H9 (cell line): ENCODE measurements around the gene DPP6. TPM values are rescaled to one million over a fixed set of nuclear protein-coding genes. Genes with fewer than 3 reads are reported as not detected.

Experiments used
- DNase-seq: peaks from one replicate; pipeline ENCODE4 v3.0.0-alpha.2; 2017
- H2AFZ ChIP-seq: one replicate; pipeline ENCODE4 v1.6.1; 2013; ENCODE audit warnings: mild to moderate bottlenecking, low read length, control low read depth, moderate library complexity
- H2AK5ac ChIP-seq: 2 replicates; pipeline ENCODE4 v1.6.1; 2013; ENCODE audit warnings: low read length, control low read depth, mixed read lengths; ENCODE audit not compliant: insufficient read length
- H2BK120ac ChIP-seq: one replicate; pipeline ENCODE4 v1.6.1; 2013; ENCODE audit warnings: low read depth, mild to moderate bottlenecking, low read length, control low read depth, inconsistent platforms; ENCODE audit not compliant: poor library complexity, severe bottlenecking
- H2BK12ac ChIP-seq: 2 replicates; pipeline ENCODE4 v1.6.1; 2013; ENCODE audit warnings: low read length, control low read depth, mixed read lengths, low read depth; ENCODE audit not compliant: insufficient read length
- H2BK15ac ChIP-seq: 2 replicates; pipeline ENCODE4 v1.6.1; 2013; ENCODE audit warnings: low read depth, low read length, control low read depth
- H2BK20ac ChIP-seq: one replicate; pipeline ENCODE4 v1.6.1; 2013; ENCODE audit warnings: low read depth, mild to moderate bottlenecking, low read length, control low read depth, inconsistent platforms; ENCODE audit not compliant: poor library complexity, severe bottlenecking
- H2BK5ac ChIP-seq: 2 replicates; pipeline ENCODE4 v1.6.1; 2013; ENCODE audit warnings: low read length, control low read depth, mixed read lengths; ENCODE audit not compliant: insufficient read length
- H3K14ac ChIP-seq: 2 replicates; pipeline ENCODE4 v1.6.1; 2013; ENCODE audit warnings: low read length, control low read depth; ENCODE audit not compliant: insufficient read depth
- H3K18ac ChIP-seq: 2 replicates; pipeline ENCODE4 v1.6.1; 2013; ENCODE audit warnings: low read depth, mild to moderate bottlenecking, mixed read lengths, low read length, control low read depth; ENCODE audit not compliant: insufficient read length
- H3K23ac ChIP-seq: 2 replicates; pipeline ENCODE4 v1.6.1; 2013; ENCODE audit warnings: low read length, control low read depth, mixed read lengths, low read depth; ENCODE audit not compliant: insufficient read length
- H3K23me2 ChIP-seq: 2 replicates; pipeline ENCODE4 v1.6.1; 2013; ENCODE audit warnings: low read depth, mild to moderate bottlenecking, mixed read lengths, low read length, control low read depth; ENCODE audit not compliant: insufficient read length, poor library complexity, severe bottlenecking
- H3K27ac ChIP-seq: 2 replicates; pipeline ENCODE4 v1.5.1; 2013; ENCODE audit warnings: low read length, control low read depth, mixed read lengths, low read depth; ENCODE audit not compliant: insufficient read length
- H3K27me3 ChIP-seq: 2 replicates; pipeline ENCODE4 v1.6.1; 2013; ENCODE audit warnings: low read length, control low read depth, inconsistent platforms; ENCODE audit not compliant: insufficient read depth
- H3K4ac ChIP-seq: 2 replicates; pipeline ENCODE4 v1.6.1; 2013; ENCODE audit warnings: low read depth, mild to moderate bottlenecking, control low read depth, inconsistent platforms, low read length, moderate library complexity
- H3K4me1 ChIP-seq: 2 replicates; pipeline ENCODE4 v1.6.1; 2013; ENCODE audit warnings: low read length, control low read depth, inconsistent platforms; ENCODE audit not compliant: insufficient read depth
- H3K4me2 ChIP-seq: 2 replicates; pipeline ENCODE4 v1.6.1; 2013; ENCODE audit warnings: low read length, control low read depth, mixed read lengths; ENCODE audit not compliant: insufficient read length, insufficient read depth
- H3K56ac ChIP-seq: 2 replicates; pipeline ENCODE4 v1.6.1; 2013; ENCODE audit warnings: low read depth, mild to moderate bottlenecking, mixed read lengths, low read length, control low read depth; ENCODE audit not compliant: insufficient read length
- H3K79me1 ChIP-seq: 2 replicates; pipeline ENCODE4 v1.6.1; 2013; ENCODE audit warnings: low read depth, mild to moderate bottlenecking, moderate library complexity, low read length, control low read depth, inconsistent platforms; ENCODE audit not compliant: insufficient read depth, poor library complexity, severe bottlenecking
- H3K79me2 ChIP-seq: 2 replicates; pipeline ENCODE4 v1.6.1; 2013; ENCODE audit warnings: low read length, control low read depth, inconsistent platforms; ENCODE audit not compliant: insufficient read depth
- H3K9ac ChIP-seq: 2 replicates; pipeline ENCODE4 v1.6.1; 2013; ENCODE audit warnings: low read length, control low read depth, mixed read lengths; ENCODE audit not compliant: insufficient read length; ENCODE audit errors: extremely low read depth
- H3K9me3 ChIP-seq: one replicate; pipeline ENCODE4 v1.6.1; 2013; ENCODE audit warnings: low read depth, low read length, inconsistent platforms; ENCODE audit not compliant: control insufficient read depth
- H3T11ph ChIP-seq: one replicate; pipeline ENCODE4 v1.6.1; 2013; ENCODE audit warnings: mild to moderate bottlenecking, low read length, control low read depth, inconsistent platforms
- H4K20me1 ChIP-seq: one replicate; pipeline ENCODE4 v1.6.1; 2013; ENCODE audit not compliant: control insufficient read depth, insufficient read length, insufficient read depth
- H4K5ac ChIP-seq: 2 replicates; pipeline ENCODE4 v1.6.1; 2013; ENCODE audit warnings: low read depth, mild to moderate bottlenecking, mixed read lengths, low read length, control low read depth; ENCODE audit not compliant: insufficient read length
- H4K8ac ChIP-seq: replicated peaks from 2 replicates; pipeline ENCODE4 v1.6.1; 2013; ENCODE audit warnings: low read length, control low read depth, mixed read lengths, low read depth; ENCODE audit not compliant: insufficient read length
- H4K91ac ChIP-seq: 2 replicates; pipeline ENCODE4 v1.6.1; 2013; ENCODE audit warnings: low read depth, mild to moderate bottlenecking, moderate library complexity, mixed read lengths, low read length, control low read depth; ENCODE audit not compliant: insufficient read length
- H3K27ac Mint-ChIP-seq, 3 experiments: 2 replicates in 2 of 3; 3 replicates in 1 of 3; pipeline ENCODE4 v1.8.0; 2020 to 2021; ENCODE audit warnings: mixed read lengths in 3 of 3, mild to moderate bottlenecking in 1 of 3, moderate library complexity in 1 of 3
- H3K27me3 Mint-ChIP-seq: 2 replicates; pipeline ENCODE4 v1.8.0; 2021; ENCODE audit warnings: low read depth, mild to moderate bottlenecking, moderate library complexity, mixed read lengths
- H3K36me3 Mint-ChIP-seq, 3 experiments: 2 replicates in 2 of 3; 3 replicates in 1 of 3; pipeline ENCODE4 v1.8.0; 2020 to 2021; ENCODE audit warnings: low read depth in 3 of 3, mixed read lengths in 3 of 3; ENCODE audit not compliant: insufficient read depth in 1 of 3
- H3K4me1 Mint-ChIP-seq, 2 experiments: 2 replicates each; pipeline ENCODE4 v1.8.0; 2020; ENCODE audit warnings: mixed read lengths in 2 of 2
- H3K4me3 Mint-ChIP-seq, 2 experiments: 2 replicates in 1 of 2; 3 replicates in 1 of 2; pipeline ENCODE4 v1.8.0; 2020 to 2021; ENCODE audit warnings: mild to moderate bottlenecking in 2 of 2, mixed read lengths in 2 of 2, moderate library complexity in 1 of 2
- H3K9me3 Mint-ChIP-seq, 2 experiments: 2 replicates in 1 of 2; 3 replicates in 1 of 2; pipeline ENCODE4 v1.8.0; 2020; ENCODE audit warnings: mild to moderate bottlenecking in 2 of 2, mixed read lengths in 2 of 2, moderate library complexity in 1 of 2
- CTCF ChIP-seq: fragments of 200-600 bp; sonication (generic); conservative IDR thresholded peaks from 3 replicates; pipeline ENCODE4 v1.8.0; 2021; ENCODE audit warnings: antibody characterized with exemption, mild to moderate bottlenecking
- WGBS: extraction: QIAGEN DNeasy Blood & Tissue Kit; methylation state at CpG from one replicate; pipeline ENCODE4 v1.1.7; 2013; ENCODE audit warnings: missing lambda C conversion rate, low lambda C conversion rate, mixed read lengths; ENCODE audit not compliant: insufficient read length; ENCODE audit errors: extremely low coverage; 5-methylcytosine and 5-hydroxymethylcytosine counted together
- total RNA-seq: library from RNA; stranded (reverse); gene quantifications from 2 replicates; pipeline ENCODE4 v1.2.1, GENCODE V29; 2021

DPP6 gene
- total RNA-seq, 1 experiment from 2014 or later = 4.5 TPM

DNA sequence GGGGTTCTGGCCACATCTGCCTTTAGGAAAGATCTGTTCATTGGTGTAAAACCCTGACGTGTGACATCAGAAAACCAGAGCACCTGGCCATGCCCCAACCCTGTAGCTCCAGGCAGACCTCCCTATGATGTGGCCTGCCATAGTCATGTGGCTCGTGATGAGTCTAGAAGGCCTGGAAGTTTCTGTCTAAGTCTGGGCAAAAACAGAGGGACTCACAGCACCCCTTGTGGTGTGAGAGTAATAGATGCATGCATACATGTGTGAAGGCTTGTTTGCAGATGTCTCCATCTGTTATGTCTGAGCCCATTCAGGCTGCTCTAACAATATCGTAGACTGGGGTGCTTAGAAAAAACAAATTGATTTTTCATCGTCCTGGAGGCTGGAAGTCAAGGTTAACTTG is 641.5 kb downstream of the DPP6 start:
- no peak overlapping the region for H2AK5ac ChIP-seq
- H3K4me3 Mint-ChIP-seq = no peak overlapping the region
- H4K20me1 ChIP-seq = no peaks in the 10 kb centered on the region
- no peak overlapping the region for H3T11ph ChIP-seq
- no peaks in the 10 kb centered on the region for H3K4me1 ChIP-seq
- no peak overlapping the region for H3K14ac ChIP-seq
- no peak overlapping the region for H4K91ac ChIP-seq
- H3K79me2 ChIP-seq = no peaks in the 10 kb centered on the region
- no peaks in the 10 kb centered on the region for H3K23me2 ChIP-seq
- no peak for DNase-seq
- peaks cover 2 to 7% of the 10 kb centered on the region in 2 experiments; a peak in 3 of 4 replicates for H3K4me1 Mint-ChIP-seq
- no peak overlapping the region for H2BK15ac ChIP-seq
- H3K4ac ChIP-seq = no peak overlapping the region
- H4K8ac ChIP-seq = no peak overlapping the region
- no peaks in the 10 kb centered on the region for H3K79me1 ChIP-seq
- no peak overlapping the region for H3K18ac ChIP-seq
- no peak overlapping the region for H3K27ac ChIP-seq
- H2BK20ac ChIP-seq = no peak overlapping the region
- no peaks in the 10 kb centered on the region for H3K9me3 ChIP-seq
- H3K9me3 Mint-ChIP-seq = no peaks in the 10 kb centered on the region
- no peak overlapping the region for H3K56ac ChIP-seq
- no peak overlapping the region for H3K23ac ChIP-seq
- H3K27ac Mint-ChIP-seq = no peak overlapping the region
- H3K36me3 Mint-ChIP-seq = peaks cover 0 to 2% (median 0%) of the 10 kb centered on the region in 3 experiments; a peak in 1 of 7 replicates
- H2BK120ac ChIP-seq = no peak overlapping the region
- H4K5ac ChIP-seq = no peak overlapping the region
- H3K9ac ChIP-seq = no peak overlapping the region
- no peak overlapping the region for H2BK5ac ChIP-seq
- H3K27me3 Mint-ChIP-seq = no peaks in the 10 kb centered on the region
- no peak overlapping the region for H3K4me2 ChIP-seq
- no peak overlapping the region for H2BK12ac ChIP-seq
- no peak for TF ChIP-seq CTCF
- no peaks in the 10 kb centered on the region for H3K27me3 ChIP-seq
- H2AFZ ChIP-seq = no peak overlapping the region
- no CpG with 5 or more reads among the region's 4 CpGs for WGBS
